Cardiac fibroblast (primary cell): Measurements from ENCODE around the gene BCL2L14.

Experiments
- DNase-seq, 2 donors: peaks; one replicate each; pipeline versions ENCODE4 v3.0.0 to v3.0.0-alpha.2; 2010; ENCODE audit warnings: low read depth in 2 of 2
- H3K4me3 ChIP-seq, 2 donors: replicated peaks in 1 of 2; 1 replicate in 1 of 2; 2 replicates in 1 of 2; pipeline ENCODE4 v1.5.1; 2011; ENCODE audit warnings: low read depth in 2 of 2, low read length in 2 of 2, mild to moderate bottlenecking in 2 of 2, moderate library complexity in 1 of 2
- TF ChIP-seq, protein P1 (sequence below): IDR thresholded peaks from one replicate; pipeline ENCODE4 v1.5.1; 2011; ENCODE audit warnings: low read depth, mild to moderate bottlenecking, low read length, inconsistent platforms

The BCL2L14 gene

DNA sequence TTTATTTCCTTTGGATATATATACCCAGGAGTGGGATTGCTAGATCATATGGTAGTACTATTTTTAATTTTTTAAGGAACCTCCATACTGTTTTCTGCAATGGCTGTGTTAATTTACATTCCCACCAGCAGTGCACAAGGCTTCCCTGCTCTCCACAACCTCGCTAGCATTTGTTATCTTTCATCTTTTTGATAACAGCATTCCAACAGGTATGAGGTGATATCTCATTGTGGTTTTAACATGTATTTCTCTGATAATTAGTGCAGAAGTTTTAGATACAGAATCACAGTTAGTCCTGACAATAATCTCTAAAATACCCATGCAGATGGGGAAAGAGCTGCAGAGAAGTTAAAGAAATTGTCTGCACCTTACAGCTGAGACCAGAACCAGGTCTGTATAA is 35.5 kb upstream of the BCL2L14 start:
- no peak for DNase-seq
- no peak overlapping the region for H3K4me3 ChIP-seq
- TF ChIP-seq, protein P1, sequence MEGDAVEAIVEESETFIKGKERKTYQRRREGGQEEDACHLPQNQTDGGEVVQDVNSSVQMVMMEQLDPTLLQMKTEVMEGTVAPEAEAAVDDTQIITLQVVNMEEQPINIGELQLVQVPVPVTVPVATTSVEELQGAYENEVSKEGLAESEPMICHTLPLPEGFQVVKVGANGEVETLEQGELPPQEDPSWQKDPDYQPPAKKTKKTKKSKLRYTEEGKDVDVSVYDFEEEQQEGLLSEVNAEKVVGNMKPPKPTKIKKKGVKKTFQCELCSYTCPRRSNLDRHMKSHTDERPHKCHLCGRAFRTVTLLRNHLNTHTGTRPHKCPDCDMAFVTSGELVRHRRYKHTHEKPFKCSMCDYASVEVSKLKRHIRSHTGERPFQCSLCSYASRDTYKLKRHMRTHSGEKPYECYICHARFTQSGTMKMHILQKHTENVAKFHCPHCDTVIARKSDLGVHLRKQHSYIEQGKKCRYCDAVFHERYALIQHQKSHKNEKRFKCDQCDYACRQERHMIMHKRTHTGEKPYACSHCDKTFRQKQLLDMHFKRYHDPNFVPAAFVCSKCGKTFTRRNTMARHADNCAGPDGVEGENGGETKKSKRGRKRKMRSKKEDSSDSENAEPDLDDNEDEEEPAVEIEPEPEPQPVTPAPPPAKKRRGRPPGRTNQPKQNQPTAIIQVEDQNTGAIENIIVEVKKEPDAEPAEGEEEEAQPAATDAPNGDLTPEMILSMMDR = no peak

DNA sequence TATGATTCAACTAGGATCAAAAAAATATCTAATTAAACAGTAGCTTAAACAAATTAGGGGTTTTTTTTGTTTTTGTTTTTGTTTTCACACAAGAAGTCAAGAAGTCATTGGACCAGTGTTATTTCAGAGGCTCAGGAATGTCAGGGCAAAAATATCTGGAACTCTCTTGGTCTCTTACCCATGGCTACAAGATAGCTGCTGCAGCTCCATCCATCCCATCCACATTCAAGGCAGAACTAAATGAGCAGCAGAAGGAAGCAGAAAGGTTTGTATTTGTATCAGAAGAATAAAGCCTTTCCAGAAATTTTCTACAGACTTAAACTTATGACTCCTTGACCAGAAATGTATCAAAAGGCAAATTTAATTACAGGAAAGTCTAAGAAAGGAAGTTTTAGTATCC is 33.8 kb upstream of the BCL2L14 start:
- TF ChIP-seq, protein P1 = no peak
- DNase-seq = no peak
- no peak overlapping the region for H3K4me3 ChIP-seq

DNA sequence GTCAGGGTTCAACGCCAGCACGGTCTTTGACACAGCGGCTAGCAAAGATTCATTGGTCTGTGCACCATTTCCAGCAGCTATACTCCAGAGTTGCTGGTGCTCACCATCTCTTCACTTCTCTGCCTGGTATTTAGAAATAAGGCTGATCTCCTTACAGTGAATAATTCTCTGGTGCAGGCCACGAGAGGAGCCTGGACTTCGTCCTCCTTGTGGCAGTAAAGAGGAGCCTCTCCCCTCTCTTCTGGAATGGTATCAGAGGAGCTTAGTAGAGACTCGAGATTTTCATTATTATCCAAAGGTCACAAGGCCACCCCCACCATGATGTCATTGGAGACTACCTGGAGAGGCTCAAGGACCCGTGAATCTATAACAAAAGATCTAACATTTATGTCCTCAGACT is 30.8 kb upstream of the BCL2L14 start:
- DNase-seq = no peak
- TF ChIP-seq, protein P1 = no peak
- no peak overlapping the region for H3K4me3 ChIP-seq

DNA sequence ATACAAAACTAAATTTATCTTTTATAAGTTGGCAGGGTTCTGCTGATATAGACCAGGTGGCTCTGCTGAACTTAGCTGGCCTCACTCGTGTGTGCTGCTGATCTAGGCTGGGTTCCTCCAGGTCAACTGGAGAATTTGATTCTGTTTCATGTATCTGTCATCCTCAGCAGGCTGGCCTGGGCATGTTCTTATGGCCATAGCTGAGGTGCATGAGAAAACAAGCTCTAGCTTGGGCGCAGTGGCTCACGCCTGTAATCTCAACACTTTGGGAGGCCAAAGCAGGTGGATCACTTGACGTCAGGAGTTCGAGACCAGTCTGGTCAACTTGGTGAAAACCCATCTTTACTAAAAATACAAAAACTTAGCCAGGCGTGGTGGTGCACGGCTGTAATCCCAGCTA is 24.3 kb upstream of the BCL2L14 start:
- no peak overlapping the region for H3K4me3 ChIP-seq
- TF ChIP-seq, protein P1 = no peak

DNA sequence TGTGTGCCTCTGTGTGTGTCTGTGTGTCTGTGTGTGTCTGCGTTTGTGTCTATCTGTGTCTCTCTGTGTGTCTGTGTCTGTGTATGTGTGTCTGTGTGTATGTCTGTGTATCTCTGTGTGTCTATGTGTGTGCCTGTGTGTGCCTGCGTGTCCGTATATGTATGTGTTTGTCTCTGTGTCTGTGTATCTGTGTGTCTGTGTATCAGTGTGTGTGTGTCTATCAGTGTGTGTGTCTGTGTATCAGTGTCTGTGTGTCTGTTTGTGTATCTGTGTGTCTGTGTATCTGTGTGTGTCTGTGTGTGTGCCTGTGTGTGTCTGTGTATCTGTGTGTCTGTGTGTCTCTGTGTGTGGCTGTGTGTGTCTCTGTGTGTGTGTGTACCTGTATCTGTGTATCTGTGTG is 23.1 kb upstream of the BCL2L14 start:
- TF ChIP-seq, protein P1 = no peak
- H3K4me3 ChIP-seq = no peak overlapping the region
- DNase-seq = no peak

More for the DNA sequence above, 24.3 kb upstream of the BCL2L14 start:
- DNase-seq = no peak

DNA sequence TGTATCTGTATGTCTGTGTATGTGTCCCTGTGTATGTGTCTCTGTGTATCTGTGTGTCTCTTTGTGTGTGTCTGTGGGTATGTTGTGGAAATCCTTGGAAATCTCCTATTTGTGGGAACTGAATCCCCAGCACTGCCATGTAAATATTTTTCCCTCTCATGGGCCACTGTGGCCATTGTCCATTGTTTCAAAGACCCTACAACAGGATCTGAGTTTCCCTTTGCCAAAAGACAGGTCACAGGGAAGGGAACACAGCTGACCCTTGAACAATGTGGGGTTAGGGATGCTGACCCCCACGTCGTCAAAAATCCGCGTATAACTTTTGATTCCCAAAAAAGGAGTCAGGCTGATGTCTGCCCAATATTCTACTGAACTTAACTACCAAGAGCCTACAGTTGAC is 22.5 kb upstream of the BCL2L14 start:
- H3K4me3 ChIP-seq = no peak overlapping the region
- TF ChIP-seq, protein P1 = no peak
- no peak for DNase-seq

DNA sequence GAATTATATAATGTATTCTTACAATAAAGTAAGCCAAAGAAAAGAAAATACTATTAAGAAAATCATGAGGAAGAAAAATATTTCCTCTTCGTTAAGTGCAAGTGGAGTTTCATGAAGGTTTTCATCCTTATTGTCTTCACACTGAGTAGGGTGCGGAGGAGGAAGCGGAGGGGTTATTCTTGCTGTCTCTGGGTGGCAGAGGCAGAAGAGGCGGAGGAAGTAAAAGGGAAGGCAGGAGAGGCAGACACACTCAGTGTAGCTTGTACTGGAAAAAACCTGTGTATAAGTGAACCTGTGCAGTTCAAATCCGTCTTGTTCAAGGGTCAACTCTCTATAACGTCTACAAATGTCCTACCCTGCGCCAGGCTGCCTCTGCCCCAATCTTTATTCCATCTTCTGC is 22.0 kb upstream of the BCL2L14 start:
- DNase-seq = no peak
- H3K4me3 ChIP-seq = no peak overlapping the region
- TF ChIP-seq, protein P1 = no peak
